OCI-LY3 (cell line): ENCODE results near the gene ABCA8.
"Not testable (repeated sequence)": the region's sequence is repeated elsewhere in the genome, so short reads cannot be mapped to it uniquely, and the experiment has no call there.

Experiments
- H2AFZ ChIP-seq: fragments of 200-600, 300-600 bp; shearing (Covaris generic); 2 replicates; pipeline ENCODE4 v1.6.0; 2014; ENCODE audit warnings: antibody characterized with exemption, low read depth, low read length
- H3K27ac ChIP-seq: fragments of 200-600, 300-600 bp; sonication (generic); 2 replicates; pipeline ENCODE4 v1.5.1; 2014; ENCODE audit warnings: mild to moderate bottlenecking, low read length, moderate library complexity, mixed read lengths
- H3K27me3 ChIP-seq: fragments of 200-600, 300-600 bp; sonication (generic); 2 replicates; pipeline ENCODE4 v1.6.1; 2014; ENCODE audit warnings: low read depth, low read length, mixed read lengths
- H3K36me3 ChIP-seq: fragments of 200-600, 300-600 bp; sonication (generic); replicated peaks from 2 replicates; pipeline ENCODE3; 2014; ENCODE audit warnings: low read depth, low read length, mixed read lengths
- H3K4me1 ChIP-seq: fragments of 300-600, 200-600 bp; sonication (generic); 2 replicates; pipeline ENCODE4 v1.6.1; 2014; ENCODE audit warnings: low read length, mixed read lengths
- H3K4me2 ChIP-seq: fragments of 200-600, 300-600 bp; sonication (generic); 2 replicates; pipeline ENCODE4 v1.6.1; 2014; ENCODE audit warnings: low read length, mixed read lengths
- H3K4me3 ChIP-seq: fragments of 300-600, 200-600 bp; sonication (generic); 2 replicates; pipeline ENCODE4 v1.5.1; 2014; ENCODE audit warnings: antibody characterized with exemption, mild to moderate bottlenecking, low read length, moderate library complexity
- H3K79me2 ChIP-seq: fragments of 300-600, 200-600 bp; shearing (Covaris generic); 2 replicates; pipeline ENCODE4 v1.6.1; 2014; ENCODE audit warnings: mild to moderate bottlenecking, low read length, mixed read lengths
- H3K9ac ChIP-seq: fragments of 300-600, 200-600 bp; shearing (Covaris generic); 2 replicates; pipeline ENCODE4 v1.6.0; 2014; ENCODE audit warnings: mild to moderate bottlenecking, low read length, moderate library complexity
- H3K9me3 ChIP-seq: fragments of 200-600, 300-600 bp; shearing (Covaris generic); 2 replicates; pipeline ENCODE4 v1.6.1; 2014; ENCODE audit warnings: low read length, mixed read lengths; ENCODE audit not compliant: insufficient read depth
- H4K20me1 ChIP-seq: fragments of 200-600, 300-600 bp; sonication (generic); 2 replicates; pipeline ENCODE4 v1.6.1; 2016; ENCODE audit warnings: low read length, mixed read lengths; ENCODE audit not compliant: insufficient read depth
- CTCF ChIP-seq: fragments of 200-600, 300-600 bp; sonication (generic); IDR thresholded peaks from 2 replicates; pipeline ENCODE4 v1.5.1; 2014; ENCODE audit warnings: antibody characterized with exemption, low read length, low read depth
- EZH2phosphoT487 ChIP-seq: fragments of 200-600 bp; shearing (Covaris generic); IDR thresholded peaks from 2 replicates; pipeline ENCODE4 v1.6.1; 2018; ENCODE audit warnings: antibody characterized with exemption, mixed run types, low read depth

The ABCA8 gene

DNA sequence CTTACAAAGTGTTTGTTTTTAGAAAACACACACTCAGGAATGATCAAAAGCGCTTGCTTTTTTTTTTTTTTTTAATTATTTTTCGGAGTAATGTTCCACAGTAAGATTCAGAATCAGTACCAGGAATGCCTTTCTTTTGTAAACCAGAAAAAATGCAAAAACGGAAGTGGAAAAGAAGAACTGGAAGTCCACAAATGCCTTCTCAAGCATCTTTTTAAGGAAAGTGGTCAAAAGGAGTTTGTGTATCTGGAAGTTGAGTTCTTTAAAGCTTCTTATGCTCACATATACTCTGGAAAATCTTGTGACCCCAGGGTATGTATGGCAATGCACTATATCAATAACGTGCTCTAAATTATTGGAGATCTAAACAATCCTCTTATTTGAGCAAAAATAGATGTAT, 126.0 kb downstream of the ABCA8 start:
- Histone ChIP-seq H3K27me3 (no peaks in the 10 kb centered on the region), H3K36me3 (no peaks in the 10 kb centered on the region), H3K79me2 (no peaks in the 10 kb centered on the region), H3K4me3 (no peak overlapping the region), H3K9me3 (no peaks in the 10 kb centered on the region), H4K20me1 (no peaks in the 10 kb centered on the region), H3K4me2 (no peak overlapping the region), H3K4me1 (peaks cover 4% of the 10 kb centered on the region; the same call in 1 of the 2 replicates), H3K9ac (no peak overlapping the region), H2AFZ (no peak overlapping the region), H3K27ac (no peak overlapping the region)
- TF ChIP-seq EZH2phosphoT487 (no peak), CTCF (no peak)

DNA sequence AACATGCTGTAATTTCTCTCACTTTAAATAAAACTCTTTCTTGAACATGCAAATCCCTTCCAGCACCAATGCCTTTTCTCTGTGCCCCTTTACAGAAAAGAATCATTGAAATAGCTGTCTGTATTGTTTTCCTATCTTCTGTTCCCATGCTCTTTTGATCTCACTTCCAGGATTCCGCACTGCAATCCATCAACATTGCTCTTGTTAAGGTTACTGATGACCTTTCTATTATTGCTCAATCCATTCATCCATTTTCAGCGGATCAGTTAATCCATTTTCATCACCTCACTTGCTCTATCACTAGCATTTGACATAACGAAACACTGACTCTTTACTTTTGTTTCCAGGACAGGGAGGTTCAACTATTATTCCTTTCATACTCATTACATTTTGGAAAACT, 130.5 kb downstream of the ABCA8 start:
- Histone ChIP-seq H3K9me3 (no peaks in the 10 kb centered on the region), H3K4me1 (peaks cover 25% of the 10 kb centered on the region), H4K20me1 (no peaks in the 10 kb centered on the region), H3K27ac (no peak overlapping the region), H3K4me2 (no peak overlapping the region), H3K4me3 (no peak overlapping the region), H3K9ac (no peak overlapping the region), H2AFZ (no peak overlapping the region), H3K36me3 (no peaks in the 10 kb centered on the region), H3K79me2 (no peaks in the 10 kb centered on the region), H3K27me3 (no peaks in the 10 kb centered on the region)
- TF ChIP-seq EZH2phosphoT487 (no peak), CTCF (no peak)

DNA sequence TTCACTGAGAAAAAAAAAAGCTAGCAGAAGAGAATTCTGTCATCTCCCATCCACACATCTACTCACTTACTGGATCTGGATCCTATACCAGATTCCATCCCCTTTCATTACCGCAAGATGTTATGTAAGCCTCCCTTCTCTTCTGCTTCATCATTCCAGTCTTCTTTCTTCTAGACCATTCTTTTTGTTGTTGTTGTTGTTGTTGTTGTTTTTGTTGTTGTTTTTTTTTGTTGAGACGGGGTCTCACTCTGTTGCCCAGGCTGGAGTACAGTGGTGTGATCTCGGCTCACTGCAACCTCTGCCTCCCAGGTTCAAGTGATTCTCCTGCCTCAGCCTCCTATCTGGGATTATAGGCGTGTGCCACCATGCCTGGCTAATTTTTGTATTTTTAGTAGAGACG, 131.0 kb downstream of the ABCA8 start:
- not testable (repeated sequence) for H3K79me2 ChIP-seq, H3K36me3 ChIP-seq, H3K9me3 ChIP-seq, H3K27me3 ChIP-seq, H3K4me2 ChIP-seq, H3K9ac ChIP-seq, H3K27ac ChIP-seq, H2AFZ ChIP-seq, H4K20me1 ChIP-seq, H3K4me3 ChIP-seq
- peaks cover 22% of the 10 kb centered on the region for H3K4me1 ChIP-seq

GRCh38 chr17:68822719-68823289, 132.4 kb downstream of the ABCA8 start:
- no peaks in the 10 kb centered on the region for H3K9me3 ChIP-seq
- H3K27me3 ChIP-seq: no peaks in the 10 kb centered on the region
- no peak for TF ChIP-seq CTCF
- TF ChIP-seq EZH2phosphoT487: no peak
- H3K4me1 ChIP-seq: peaks cover 21% of the 10 kb centered on the region
- H3K79me2 ChIP-seq: no peaks in the 10 kb centered on the region
- H3K27ac ChIP-seq: no peak overlapping the region
- H3K4me2 ChIP-seq: peak overlapping the region; percentile 46
- H3K36me3 ChIP-seq: no peaks in the 10 kb centered on the region
- no peaks in the 10 kb centered on the region for H4K20me1 ChIP-seq
- no peak overlapping the region for H3K9ac ChIP-seq
- no peak overlapping the region for H2AFZ ChIP-seq
- no peak overlapping the region for H3K4me3 ChIP-seq
